Mucosa of stomach (tissue), 1 donor: ENCODE measurements around the gene AARS2.

Experiments used
- H3K27me3 ChIP-seq: one replicate; pipeline ENCODE4 v1.7.0; 2013; ENCODE audit warnings: mild to moderate bottlenecking, low read length; ENCODE audit not compliant: control insufficient read depth, insufficient read depth
- H3K36me3 ChIP-seq: one replicate; pipeline ENCODE4 v1.7.0; 2013; ENCODE audit warnings: low read length; ENCODE audit not compliant: control insufficient read depth, insufficient read depth
- H3K4me1 ChIP-seq: one replicate; pipeline ENCODE4 v1.7.0; 2013; ENCODE audit warnings: mild to moderate bottlenecking, low read length; ENCODE audit not compliant: control insufficient read depth, insufficient read depth
- H3K4me3 ChIP-seq: one replicate; pipeline ENCODE4 v1.7.0; 2013; ENCODE audit warnings: low read length
- H3K9ac ChIP-seq: one replicate; pipeline ENCODE4 v1.7.0; 2013; ENCODE audit warnings: mild to moderate bottlenecking, low read length, moderate library complexity
- H3K9me3 ChIP-seq: one replicate; pipeline ENCODE4 v1.7.0; 2013; ENCODE audit warnings: mild to moderate bottlenecking, low read length, moderate library complexity; ENCODE audit not compliant: control insufficient read depth
- donor health status: Pancreatic carcinoma.

Gene AARS2

DNA sequence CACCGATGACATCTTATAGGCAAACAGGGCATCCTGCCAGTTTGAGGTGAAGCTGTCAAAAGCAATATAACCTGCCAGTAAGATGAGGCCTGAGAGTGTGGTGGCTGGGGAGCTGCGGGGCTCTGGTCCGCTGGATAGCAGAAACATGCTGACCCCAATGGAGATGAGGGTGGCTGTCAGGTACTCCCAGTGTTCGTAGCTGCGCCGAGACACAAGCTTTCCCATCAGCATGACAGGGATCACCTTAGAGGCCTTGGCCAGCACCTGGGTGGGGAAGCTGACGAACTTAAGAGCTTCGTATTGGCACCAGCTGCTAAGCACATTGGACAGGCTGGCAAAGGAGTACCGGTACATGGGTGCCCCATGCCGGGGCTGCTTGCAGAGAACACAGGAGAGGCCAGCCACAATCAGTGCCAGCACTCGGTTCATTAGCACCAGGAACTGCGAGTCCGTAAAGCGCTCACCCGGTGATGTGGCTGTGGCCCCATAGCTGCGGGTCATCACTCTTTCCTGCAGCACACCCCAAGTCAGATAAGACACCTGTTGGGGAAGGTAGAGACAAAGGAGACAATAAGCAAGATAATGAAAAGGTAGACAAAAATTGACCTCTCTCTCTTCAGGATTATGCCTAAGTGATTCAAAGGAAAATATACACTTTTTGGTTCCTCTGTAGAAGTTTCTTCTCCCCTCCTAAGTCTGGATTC, 57.9 kb downstream of the AARS2 start:
- Histone ChIP-seq H3K9ac (no peak overlapping the region), H3K36me3 (peaks cover 24% of the 10 kb centered on the region), H3K4me1 (peaks cover 26% of the 10 kb centered on the region)

DNA sequence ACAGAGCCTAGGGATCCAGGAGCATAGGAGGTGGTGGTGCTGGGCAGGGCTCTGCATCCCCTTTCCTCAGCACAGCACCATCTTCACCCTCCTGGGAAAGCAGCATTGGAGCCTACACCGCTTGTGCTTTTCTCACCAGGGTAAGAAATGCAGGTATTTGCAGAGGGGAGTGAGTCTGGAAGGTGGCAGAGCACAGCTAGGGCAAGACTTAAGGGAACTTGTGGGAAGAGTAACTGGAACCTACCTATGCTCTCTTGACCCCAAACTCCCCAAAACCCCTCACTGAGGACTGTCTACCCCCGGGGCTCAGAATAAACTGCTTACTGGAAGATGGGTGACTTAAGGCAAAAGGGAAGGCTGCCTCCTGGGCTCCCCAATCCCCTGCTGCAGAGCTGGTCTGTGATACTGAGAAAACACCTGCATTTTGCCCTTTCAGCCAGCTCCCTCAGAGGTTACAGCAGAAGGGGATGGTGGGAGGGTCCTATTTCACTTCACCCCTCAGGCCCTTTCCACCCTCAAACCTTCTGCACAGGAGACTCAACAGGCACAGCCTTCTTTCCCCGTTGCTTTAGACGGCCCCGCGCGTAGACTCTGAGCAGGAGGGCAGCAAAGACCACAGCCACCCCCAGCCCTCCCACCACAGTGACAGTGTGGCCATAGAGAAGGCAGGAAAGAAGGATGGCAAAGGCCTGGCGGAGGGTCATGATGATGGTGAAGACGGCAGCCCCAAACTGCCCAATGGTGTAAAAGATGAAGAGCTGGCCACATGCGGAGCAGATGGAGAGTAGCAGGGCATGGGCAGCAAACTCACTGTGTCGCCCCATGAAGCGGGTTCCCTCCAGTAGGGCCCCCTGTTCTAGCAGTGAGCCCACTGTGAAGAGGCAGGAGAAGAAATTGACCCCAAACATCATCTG, 58.7 kb downstream of the AARS2 start:
- Histone ChIP-seq H3K4me1 (peaks cover 26% of the 10 kb centered on the region), H3K9ac (no peak overlapping the region), H3K36me3 (peaks cover 24% of the 10 kb centered on the region)

More for the DNA sequence above, 57.9 kb downstream of the AARS2 start:
- no peaks in the 10 kb centered on the region for H3K27me3 ChIP-seq
- H3K4me3 ChIP-seq, result no peak overlapping the region
- no peaks in the 10 kb centered on the region for H3K9me3 ChIP-seq

DNA sequence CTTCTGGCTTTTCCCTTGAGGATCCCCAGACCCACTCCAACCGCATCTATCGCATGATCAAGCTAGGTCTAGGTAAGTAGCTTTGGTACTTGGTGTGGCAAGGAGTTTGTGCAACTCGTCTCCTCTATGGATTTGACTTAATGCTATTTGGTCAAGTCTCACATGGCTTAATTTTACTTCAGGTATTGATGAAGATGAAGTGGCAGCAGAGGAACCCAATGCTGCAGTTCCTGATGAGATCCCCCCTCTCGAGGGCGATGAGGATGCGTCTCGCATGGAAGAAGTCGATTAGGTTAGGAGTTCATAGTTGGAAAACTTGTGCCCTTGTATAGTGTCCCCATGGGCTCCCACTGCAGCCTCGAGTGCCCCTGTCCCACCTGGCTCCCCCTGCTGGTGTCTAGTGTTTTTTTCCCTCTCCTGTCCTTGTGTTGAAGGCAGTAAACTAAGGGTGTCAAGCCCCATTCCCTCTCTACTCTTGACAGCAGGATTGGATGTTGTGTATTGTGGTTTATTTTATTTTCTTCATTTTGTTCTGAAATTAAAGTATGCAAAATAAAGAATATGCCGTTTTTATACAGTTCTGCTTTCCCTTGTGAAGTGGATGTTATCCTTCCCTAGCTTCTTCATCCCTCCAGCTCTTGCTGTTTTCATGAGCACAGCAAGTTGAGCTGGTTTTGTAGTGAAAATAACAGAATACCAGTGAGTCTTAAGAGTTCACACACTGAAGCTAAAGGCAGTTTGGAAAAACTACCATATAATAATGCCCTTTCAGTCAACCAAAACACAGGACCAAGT, 59.6 kb downstream of the AARS2 start:
- Histone ChIP-seq H3K27me3 (no peaks in the 10 kb centered on the region), H3K36me3 (peaks cover 24% of the 10 kb centered on the region), H3K4me1 (peaks cover 35% of the 10 kb centered on the region), H3K9me3 (no peaks in the 10 kb centered on the region), H3K9ac (no peak overlapping the region), H3K4me3 (no peak overlapping the region)

More for the DNA sequence above, 58.7 kb downstream of the AARS2 start:
- Histone ChIP-seq H3K9me3 (no peaks in the 10 kb centered on the region), H3K4me3 (no peak overlapping the region), H3K27me3 (no peaks in the 10 kb centered on the region)

DNA sequence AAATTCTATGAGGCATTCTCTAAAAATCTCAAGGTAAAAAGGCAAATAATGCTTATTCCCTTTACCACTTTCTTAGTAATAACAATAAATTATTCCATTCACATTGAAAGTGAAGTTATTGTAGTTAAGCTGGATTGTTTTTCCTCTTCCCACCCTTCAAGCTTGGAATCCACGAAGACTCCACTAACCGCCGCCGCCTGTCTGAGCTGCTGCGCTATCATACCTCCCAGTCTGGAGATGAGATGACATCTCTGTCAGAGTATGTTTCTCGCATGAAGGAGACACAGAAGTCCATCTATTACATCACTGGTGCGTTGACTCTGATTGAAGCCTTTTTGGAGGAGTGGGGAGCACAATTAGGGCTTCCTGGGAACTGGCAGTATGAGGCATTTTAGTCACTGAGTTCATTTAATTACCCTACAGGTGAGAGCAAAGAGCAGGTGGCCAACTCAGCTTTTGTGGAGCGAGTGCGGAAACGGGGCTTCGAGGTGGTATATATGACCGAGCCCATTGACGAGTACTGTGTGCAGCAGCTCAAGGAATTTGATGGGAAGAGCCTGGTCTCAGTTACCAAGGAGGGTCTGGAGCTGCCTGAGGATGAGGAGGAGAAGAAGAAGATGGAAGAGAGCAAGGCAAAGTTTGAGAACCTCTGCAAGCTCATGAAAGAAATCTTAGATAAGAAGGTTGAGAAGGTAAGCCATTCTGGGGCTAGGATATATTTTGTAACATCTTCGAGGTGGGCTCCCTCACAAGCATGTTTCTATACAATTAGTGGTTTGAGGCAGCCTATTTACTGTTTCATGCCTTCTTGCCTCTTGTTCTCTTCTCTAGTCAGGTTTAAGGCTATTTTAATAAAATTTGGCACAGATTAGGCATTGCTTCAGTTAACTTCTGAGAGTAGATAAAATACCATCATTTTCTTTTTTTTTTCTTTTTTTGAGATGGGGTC, 61.3 kb downstream of the AARS2 start:
- no peak overlapping the region for H3K9ac ChIP-seq
- H3K36me3 ChIP-seq, result peaks cover 24% of the 10 kb centered on the region
- no peak overlapping the region for H3K4me3 ChIP-seq
- peaks cover 32% of the 10 kb centered on the region for H3K4me1 ChIP-seq
- H3K27me3 ChIP-seq, result no peaks in the 10 kb centered on the region
- no peaks in the 10 kb centered on the region for H3K9me3 ChIP-seq

DNA sequence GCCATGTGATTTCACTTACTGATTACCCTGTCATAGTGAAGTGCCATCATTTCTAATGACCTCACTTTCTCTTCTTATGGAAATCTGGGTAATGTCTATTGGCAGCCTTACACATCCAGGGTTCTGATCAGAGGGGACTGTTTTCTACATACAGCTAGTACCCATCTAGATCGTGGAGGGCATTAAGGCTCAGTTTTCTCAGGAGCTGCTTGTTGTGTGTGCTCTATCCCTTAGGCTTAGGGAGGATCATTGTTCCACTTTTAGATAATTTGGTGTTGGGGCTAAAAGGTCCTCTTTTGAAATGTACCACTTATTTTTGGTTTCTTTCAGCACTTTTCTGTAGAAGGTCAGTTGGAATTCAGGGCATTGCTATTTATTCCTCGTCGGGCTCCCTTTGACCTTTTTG, 62.4 kb downstream of the AARS2 start:
- Histone ChIP-seq H3K36me3 (peaks cover 24% of the 10 kb centered on the region), H3K4me3 (no peak overlapping the region), H3K4me1 (peaks cover 25% of the 10 kb centered on the region), H3K27me3 (no peaks in the 10 kb centered on the region), H3K9ac (no peak overlapping the region), H3K9me3 (no peaks in the 10 kb centered on the region)

DNA sequence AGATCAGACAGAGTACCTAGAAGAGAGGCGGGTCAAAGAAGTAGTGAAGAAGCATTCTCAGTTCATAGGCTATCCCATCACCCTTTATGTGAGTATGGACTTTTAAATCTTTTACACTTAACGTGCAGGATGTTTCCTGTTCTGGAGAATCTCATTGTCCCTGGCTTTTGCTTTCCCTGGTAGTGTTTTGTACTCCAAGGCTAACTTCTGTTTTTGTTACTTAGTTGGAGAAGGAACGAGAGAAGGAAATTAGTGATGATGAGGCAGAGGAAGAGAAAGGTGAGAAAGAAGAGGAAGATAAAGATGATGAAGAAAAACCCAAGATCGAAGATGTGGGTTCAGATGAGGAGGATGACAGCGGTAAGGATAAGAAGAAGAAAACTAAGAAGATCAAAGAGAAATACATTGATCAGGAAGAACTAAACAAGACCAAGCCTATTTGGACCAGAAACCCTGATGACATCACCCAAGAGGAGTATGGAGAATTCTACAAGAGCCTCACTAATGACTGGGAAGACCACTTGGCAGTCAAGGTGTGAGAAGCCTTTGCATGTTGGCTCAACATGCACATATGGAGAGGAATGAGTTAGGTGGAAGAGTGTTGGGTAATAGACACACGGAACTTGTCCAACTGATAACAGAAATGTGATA, 63.0 kb downstream of the AARS2 start:
- Histone ChIP-seq H3K9ac (no peak overlapping the region), H3K4me3 (no peak overlapping the region), H3K27me3 (no peaks in the 10 kb centered on the region), H3K9me3 (no peaks in the 10 kb centered on the region), H3K4me1 (peaks cover 26% of the 10 kb centered on the region), H3K36me3 (peaks cover 24% of the 10 kb centered on the region)
